CD4-positive, alpha-beta memory T cell (primary cell): ENCODE data around the gene TMEM179. TPM values are rescaled to one million over a fixed set of nuclear protein-coding genes. Genes with fewer than 3 reads are reported as not detected.

Experiments
- CTCF ChIA-PET: fragments of 350-600 bp; sonication (Branson Sonifier 250); formaldehyde crosslinking; loops from one replicate; lab custom pipeline; 2021; ENCODE audit warnings: inconsistent platforms; ENCODE audit not compliant: partially characterized antibody; lab: Charles Lee
- POLR2A ChIA-PET: fragments of 350-600 bp; sonication (Branson Sonifier 250); formaldehyde crosslinking; loops from one replicate; lab custom pipeline; 2021; ENCODE audit not compliant: partially characterized antibody; lab: Charles Lee
- DNase-seq, 5 donors: peaks; one replicate each; pipeline versions ENCODE4 v3.0.0 to v3.0.0-alpha.2; 2020 to 2022; ENCODE audit warnings: mixed read lengths in 1 of 5
- H3K27ac ChIP-seq: one replicate; pipeline ENCODE4 v1.7.0; 2013; ENCODE audit warnings: low read depth, low read length
- H3K27me3 ChIP-seq: 2 replicates; pipeline ENCODE4 v1.7.0; 2013; ENCODE audit warnings: mild to moderate bottlenecking, low read length, moderate library complexity; ENCODE audit not compliant: insufficient read depth
- H3K36me3 ChIP-seq: 2 replicates; pipeline ENCODE4 v1.7.0; 2013; ENCODE audit warnings: mild to moderate bottlenecking, low read length, moderate library complexity; ENCODE audit not compliant: insufficient read depth
- H3K4me1 ChIP-seq: 2 replicates; pipeline ENCODE4 v1.7.0; 2013; ENCODE audit warnings: mild to moderate bottlenecking, low read length, moderate library complexity; ENCODE audit not compliant: insufficient read depth
- H3K4me3 ChIP-seq, 2 donors: one replicate each; pipeline ENCODE4 v1.7.0; 2013; ENCODE audit warnings: low read length in 2 of 2, mild to moderate bottlenecking in 1 of 2
- H3K9me3 ChIP-seq, 2 donors: one replicate each; pipeline ENCODE4 v1.7.0; 2013; ENCODE audit warnings: low read length in 2 of 2, control low read depth in 1 of 2; ENCODE audit not compliant: control insufficient read depth in 1 of 2
- H3K27ac Mint-ChIP-seq, 7 donors: one replicate each; pipeline ENCODE4 v1.8.0; 2020 to 2021; ENCODE audit warnings: mixed read lengths in 7 of 7, mild to moderate bottlenecking in 6 of 7, inconsistent platforms in 3 of 7, moderate library complexity in 3 of 7
- H3K27me3 Mint-ChIP-seq, 2 donors: one replicate each; pipeline ENCODE4 v1.8.0; 2020 to 2021; ENCODE audit warnings: mixed read lengths in 2 of 2
- H3K36me3 Mint-ChIP-seq, 2 donors: one replicate each; pipeline ENCODE4 v1.8.0; 2020 to 2021; ENCODE audit warnings: mixed read lengths in 2 of 2, inconsistent platforms in 1 of 2, mild to moderate bottlenecking in 1 of 2
- H3K4me1 Mint-ChIP-seq, 4 donors: one replicate each; pipeline ENCODE4 v1.8.0; 2020 to 2021; ENCODE audit warnings: mixed read lengths in 4 of 4, mild to moderate bottlenecking in 1 of 4
- H3K4me3 Mint-ChIP-seq, 8 donors: one replicate each; pipeline ENCODE4 v1.8.0; 2020 to 2021; ENCODE audit warnings: mixed read lengths in 8 of 8, mild to moderate bottlenecking in 7 of 8, moderate library complexity in 6 of 8, inconsistent platforms in 3 of 8
- H3K9me3 Mint-ChIP-seq, 8 donors: one replicate each; pipeline ENCODE4 v1.8.0; 2020 to 2021; ENCODE audit warnings: mixed read lengths in 8 of 8, mild to moderate bottlenecking in 5 of 8, inconsistent platforms in 3 of 8, moderate library complexity in 1 of 8
- intact Hi-C: fragments of 100-400 bp; cut with micrococcal nuclease; formaldehyde crosslinking; loops from one replicate; pipeline ENCODE4 v1.15.1; 2023
- polyA plus RNA-seq, 2 donors: library from polyadenylated mRNA; unstranded; fragments of 300-500 nt; fragmentation: Illumina TruSeq; gene quantifications; one replicate each; pipeline ENCODE4 v1.2.3, GENCODE V29; 2021
- total RNA-seq, 2 experiments: library from RNA; stranded (reverse); gene quantifications; one replicate each; pipeline ENCODE4 v1.2.3, GENCODE V29; 2021

The TMEM179 gene
- total and polyA plus RNA-seq, 4 experiments from 2014 or later, result not detected

DNA sequence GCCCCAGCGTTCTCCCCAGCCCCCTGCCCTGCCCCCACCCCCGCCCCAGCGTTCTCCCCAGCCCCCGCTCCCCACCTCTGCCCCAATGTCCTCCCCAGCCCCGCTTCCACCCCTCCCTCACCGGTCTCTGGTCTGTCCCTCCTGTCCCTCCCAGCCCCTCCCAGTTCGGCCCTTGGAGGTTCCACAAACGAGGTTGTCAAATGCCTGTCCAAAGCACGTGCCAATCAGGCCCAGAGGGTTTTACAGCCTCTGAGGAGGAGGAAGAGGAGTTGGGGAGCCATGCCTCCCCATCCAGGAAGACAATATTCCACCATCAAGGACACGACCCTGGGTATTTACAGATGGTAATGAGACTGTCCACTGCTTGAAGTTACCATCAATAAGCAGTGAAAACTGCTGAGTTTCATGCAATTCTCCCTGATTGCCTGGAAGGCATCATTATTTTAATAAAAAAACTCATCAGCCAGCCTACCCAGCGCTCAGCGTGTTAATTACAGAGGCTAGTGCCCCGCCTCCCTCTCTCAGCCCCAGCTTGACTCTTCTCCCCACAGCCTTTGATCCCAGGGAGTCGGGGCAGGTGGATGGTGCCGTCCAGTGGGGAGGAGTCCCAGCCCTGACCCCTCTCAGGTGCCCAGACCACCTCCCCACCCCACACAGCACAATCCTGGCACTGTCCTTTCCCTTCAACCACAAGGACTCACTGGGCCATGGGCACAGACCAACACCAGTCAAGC lies 55.6 kb downstream of the TMEM179 start:
- H3K27me3 ChIP-seq, result no peaks in the 10 kb centered on the region
- H3K36me3 Mint-ChIP-seq, result no peaks in the 10 kb centered on the region
- no peaks in the 10 kb centered on the region for H3K4me1 ChIP-seq
- DNase-seq, result no peak
- CTCF ChIA-PET, result no interaction called here
- no peaks in the 10 kb centered on the region for H3K4me1 Mint-ChIP-seq
- H3K27ac Mint-ChIP-seq, result no peak overlapping the region
- POLR2A ChIA-PET, result no interaction called here
- no peak overlapping the region for H3K27ac ChIP-seq
- no peaks in the 10 kb centered on the region for H3K9me3 ChIP-seq
- H3K4me3 ChIP-seq, result no peak overlapping the region
- H3K27me3 Mint-ChIP-seq, result peaks cover 13 to 22% of the 10 kb centered on the region in 2 donors
- H3K9me3 Mint-ChIP-seq, result no peaks in the 10 kb centered on the region
- intact Hi-C loops, result no loop called here
- H3K36me3 ChIP-seq, result no peaks in the 10 kb centered on the region
- H3K4me3 Mint-ChIP-seq, result no peak overlapping the region

- CTCF ChIA-PET, result no interaction called here
- Histone ChIP-seq H3K36me3 (no peaks in the 10 kb centered on the region), H3K9me3 (no peaks in the 10 kb centered on the region), H3K4me1 (no peaks in the 10 kb centered on the region), H3K27me3 (no peaks in the 10 kb centered on the region), H3K27ac (no peak overlapping the region), H3K4me3 (no peak overlapping the region)
- intact Hi-C loops, result no loop called here
- DNase-seq, result no peak
- Mint-ChIP-seq H3K9me3 (no peaks in the 10 kb centered on the region), H3K4me1 (no peaks in the 10 kb centered on the region), H3K27me3 (peaks cover 13 to 27% of the 10 kb centered on the region in 2 donors), H3K27ac (no peak overlapping the region), H3K4me3 (no peak overlapping the region), H3K36me3 (no peaks in the 10 kb centered on the region)
- POLR2A ChIA-PET, result no interaction called here
These were observed 56.4 kb downstream of the TMEM179 start for GRCh38 chr14:104547998-104548700.

- Mint-ChIP-seq H3K4me1 (no peaks in the 10 kb centered on the region), H3K36me3 (no peaks in the 10 kb centered on the region), H3K27ac (no peak overlapping the region), H3K9me3 (no peaks in the 10 kb centered on the region), H3K4me3 (no peak overlapping the region), H3K27me3 (peaks cover 12 to 32% of the 10 kb centered on the region in 2 donors)
- Histone ChIP-seq H3K27me3 (no peaks in the 10 kb centered on the region), H3K9me3 (no peaks in the 10 kb centered on the region), H3K36me3 (no peaks in the 10 kb centered on the region), H3K4me1 (no peaks in the 10 kb centered on the region), H3K27ac (no peak overlapping the region), H3K4me3 (no peak overlapping the region)
- intact Hi-C loops, result no loop called here
- CTCF ChIA-PET, result no interaction called here
- POLR2A ChIA-PET, result no interaction called here
- no peak for DNase-seq
These were observed 57.1 kb downstream of the TMEM179 start for GRCh38 chr14:104547310-104547997.

DNA sequence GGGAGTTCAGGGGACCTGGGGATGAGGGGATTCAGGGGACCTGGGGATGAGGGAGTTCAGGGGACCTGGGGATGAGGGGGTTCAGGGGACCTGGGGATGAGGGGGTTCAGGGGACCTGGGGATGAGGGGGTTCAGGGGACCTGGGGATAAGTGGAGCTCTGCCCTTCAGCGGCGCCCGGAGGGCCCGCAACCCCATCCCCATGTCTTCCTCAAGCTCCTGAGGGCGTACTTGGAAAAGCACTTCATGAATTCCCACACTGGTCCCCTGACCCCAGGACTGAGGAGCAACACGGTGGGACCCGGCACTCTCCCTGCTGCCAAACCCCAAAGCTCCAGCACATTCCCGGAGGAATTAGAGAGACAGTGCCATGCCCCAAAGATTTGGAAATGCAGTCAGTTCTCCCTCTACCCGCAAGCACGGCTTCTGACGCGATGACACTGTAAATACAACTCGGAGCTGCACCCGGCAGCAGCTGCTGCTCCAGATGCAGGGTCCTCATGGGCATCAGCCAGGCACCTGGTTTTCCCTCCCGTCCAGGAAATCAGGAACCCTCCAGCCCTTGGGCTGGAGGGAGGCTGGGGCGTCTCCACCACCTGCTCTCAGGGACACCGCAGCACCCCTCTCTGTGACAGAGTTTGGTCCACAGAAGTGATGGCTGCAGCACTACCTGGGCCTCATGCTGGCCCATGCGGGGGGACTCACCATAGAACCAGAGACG lies 57.8 kb downstream of the TMEM179 start:
- no peaks in the 10 kb centered on the region for H3K4me1 Mint-ChIP-seq
- ChIA-PET CTCF (no interaction called here), POLR2A (no interaction called here)
- no peaks in the 10 kb centered on the region for H3K9me3 ChIP-seq
- no peaks in the 10 kb centered on the region for H3K27me3 ChIP-seq
- no peak for DNase-seq
- no peaks in the 10 kb centered on the region for H3K36me3 Mint-ChIP-seq
- H3K27me3 Mint-ChIP-seq, result peaks cover 14 to 33% of the 10 kb centered on the region in 2 donors
- intact Hi-C loops, result no loop called here
- H3K4me3 ChIP-seq, result no peak overlapping the region
- H3K4me3 Mint-ChIP-seq, result no peak overlapping the region
- no peak overlapping the region for H3K27ac Mint-ChIP-seq
- no peaks in the 10 kb centered on the region for H3K4me1 ChIP-seq
- H3K27ac ChIP-seq, result no peak overlapping the region
- no peaks in the 10 kb centered on the region for H3K36me3 ChIP-seq
- H3K9me3 Mint-ChIP-seq, result no peaks in the 10 kb centered on the region

- ChIA-PET POLR2A (no interaction called here), CTCF (no interaction called here)
- Histone ChIP-seq H3K27me3 (no peaks in the 10 kb centered on the region), H3K4me1 (no peaks in the 10 kb centered on the region), H3K4me3 (no peak overlapping the region), H3K9me3 (no peaks in the 10 kb centered on the region), H3K27ac (no peak overlapping the region), H3K36me3 (no peaks in the 10 kb centered on the region)
- no peaks in the 10 kb centered on the region for H3K9me3 Mint-ChIP-seq
- H3K4me3 Mint-ChIP-seq, result no peak overlapping the region
- no peak for DNase-seq
- peaks cover 15 to 33% of the 10 kb centered on the region in 2 donors for H3K27me3 Mint-ChIP-seq
- H3K4me1 Mint-ChIP-seq, result no peaks in the 10 kb centered on the region
- H3K36me3 Mint-ChIP-seq, result no peaks in the 10 kb centered on the region
- no peak overlapping the region for H3K27ac Mint-ChIP-seq
- intact Hi-C loops, result no loop called here
These were observed 58.5 kb downstream of the TMEM179 start for GRCh38 chr14:104545942-104546501.

GRCh38 chr14:104545151-104545941 lies 59.2 kb downstream of the TMEM179 start:
- ChIA-PET CTCF (no interaction called here), POLR2A (no interaction called here)
- H3K27ac ChIP-seq, result no peak overlapping the region
- Mint-ChIP-seq H3K27me3 (peaks cover 14 to 32% of the 10 kb centered on the region in 2 donors), H3K27ac (no peak overlapping the region), H3K9me3 (no peaks in the 10 kb centered on the region), H3K36me3 (no peaks in the 10 kb centered on the region), H3K4me1 (no peaks in the 10 kb centered on the region), H3K4me3 (no peak overlapping the region)
- no peak overlapping the region for H3K4me3 ChIP-seq
- no peak for DNase-seq
- H3K4me1 ChIP-seq, result no peaks in the 10 kb centered on the region
- no peaks in the 10 kb centered on the region for H3K27me3 ChIP-seq
- no peaks in the 10 kb centered on the region for H3K36me3 ChIP-seq
- H3K9me3 ChIP-seq, result no peaks in the 10 kb centered on the region
- intact Hi-C loops, result no loop called here
